IPS DF 6.9 (cell line): ENCODE results near the gene TSNAX.
"Not testable (repeated sequence)": the region's sequence is repeated elsewhere in the genome, so short reads cannot be mapped to it uniquely, and the experiment has no call there.

Experiments used
- DNase-seq: peaks from one replicate; pipeline ENCODE4 v3.0.0-alpha.2; 2013; ENCODE audit warnings: low read depth, low spot score
- H3K27ac ChIP-seq: one replicate; pipeline ENCODE4 v1.5.1; 2013; ENCODE audit warnings: low read length, control low read depth
- H3K27me3 ChIP-seq: 2 replicates; pipeline ENCODE4 v1.6.1; 2013; ENCODE audit warnings: mild to moderate bottlenecking, low read length; ENCODE audit not compliant: control insufficient read depth, insufficient read depth
- H3K36me3 ChIP-seq: 2 replicates; pipeline ENCODE4 v1.6.1; 2013; ENCODE audit warnings: low read length; ENCODE audit not compliant: control insufficient read depth, insufficient read depth
- H3K4me1 ChIP-seq: 2 replicates; pipeline ENCODE4 v1.6.1; 2013; ENCODE audit warnings: low read length; ENCODE audit not compliant: control insufficient read depth, insufficient read depth
- H3K4me3 ChIP-seq: 2 replicates; pipeline ENCODE4 v1.5.1; 2013; ENCODE audit warnings: mild to moderate bottlenecking, low read length
- H3K9me3 ChIP-seq: 2 replicates; pipeline ENCODE4 v1.6.1; 2013; ENCODE audit warnings: low read length, inconsistent platforms; ENCODE audit not compliant: control insufficient read depth, insufficient read depth
- WGBS: extraction: QIAGEN DNeasy Blood & Tissue Kit; methylation state at CpG from one replicate; pipeline ENCODE4 v1.1.7; 2013; ENCODE audit warnings: mixed read lengths, missing lambda C conversion rate; ENCODE audit not compliant: insufficient read length, insufficient coverage; 5-methylcytosine and 5-hydroxymethylcytosine counted together

TSNAX gene

DNA sequence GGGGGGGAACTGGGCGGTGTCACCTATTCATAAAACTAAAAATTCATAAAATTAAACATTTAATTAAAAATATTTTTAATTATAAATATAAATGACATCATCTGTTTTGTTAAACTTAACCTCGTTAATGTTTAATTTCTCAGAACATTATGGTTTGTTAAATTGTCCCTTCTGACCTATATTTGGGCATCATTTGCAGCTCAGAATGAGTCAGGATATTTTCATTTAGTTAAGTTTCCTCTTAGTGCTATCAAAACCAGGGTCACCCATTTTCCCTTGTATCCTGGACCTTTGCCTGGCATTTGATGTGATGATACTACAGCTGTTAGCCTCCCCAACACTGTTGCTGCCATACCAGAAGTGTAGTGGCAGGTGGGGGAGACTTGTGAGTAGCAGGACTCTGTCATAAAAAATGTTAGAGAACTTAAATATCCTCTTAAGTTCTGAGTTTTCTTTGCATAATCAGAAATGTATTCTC is 30.3 kb downstream of the TSNAX start:
- no peaks in the 10 kb centered on the region for H3K36me3 ChIP-seq
- H3K27ac ChIP-seq, result no peak overlapping the region
- WGBS, result 100% methylated on average over 1 of the region's 2 CpGs
- no peak for DNase-seq
- H3K4me3 ChIP-seq, result no peak overlapping the region
- no peaks in the 10 kb centered on the region for H3K27me3 ChIP-seq
- H3K9me3 ChIP-seq, result no peaks in the 10 kb centered on the region
- H3K4me1 ChIP-seq, result no peaks in the 10 kb centered on the region

DNA sequence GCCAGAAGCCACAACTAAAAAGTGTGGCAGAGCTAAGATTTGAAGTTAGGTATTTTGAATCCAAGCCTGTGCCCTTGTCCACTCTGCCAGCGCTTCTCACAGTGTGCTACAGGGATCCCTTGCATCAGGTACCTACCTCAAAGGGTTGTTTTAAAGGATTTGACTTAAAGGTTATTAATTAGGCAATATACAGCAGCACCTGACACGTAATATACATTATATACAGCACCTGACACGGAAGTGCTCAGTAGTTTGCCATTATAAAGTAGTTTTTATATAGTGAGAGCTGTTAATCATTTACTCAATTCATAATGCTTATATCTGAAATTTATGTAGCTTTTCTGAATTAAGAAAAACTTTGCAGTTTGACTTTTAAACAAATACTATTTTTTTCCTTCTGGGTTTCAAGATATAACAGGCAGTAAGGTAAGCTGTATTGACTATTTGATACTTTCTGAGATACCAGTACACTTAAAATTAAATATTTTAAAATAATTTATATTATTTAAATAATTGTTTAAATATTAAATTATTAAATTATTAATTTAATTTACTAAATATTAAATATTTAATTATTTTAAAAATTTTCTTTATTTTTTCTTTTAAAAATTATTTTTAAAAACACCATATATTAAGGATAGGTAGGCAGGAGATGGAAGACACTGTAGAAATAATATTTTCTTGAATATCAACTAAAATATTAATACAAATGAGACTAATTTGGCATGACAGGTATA is 33.3 kb downstream of the TSNAX start:
- no peaks in the 10 kb centered on the region for H3K9me3 ChIP-seq
- no peaks in the 10 kb centered on the region; the same call in 1 of the 2 replicates for H3K36me3 ChIP-seq
- no peaks in the 10 kb centered on the region for H3K4me1 ChIP-seq
- WGBS, result no CpG with 5 or more reads among the region's 3 CpGs
- no peak overlapping the region for H3K4me3 ChIP-seq
- no peak for DNase-seq
- H3K27me3 ChIP-seq, result no peaks in the 10 kb centered on the region
- no peak overlapping the region for H3K27ac ChIP-seq

- no peaks in the 10 kb centered on the region for H3K27me3 ChIP-seq
- H3K36me3 ChIP-seq, result no peaks in the 10 kb centered on the region; the same call in 1 of the 2 replicates
- DNase-seq, result no peak
- H3K9me3 ChIP-seq, result no peaks in the 10 kb centered on the region
- no peak overlapping the region for H3K4me3 ChIP-seq
- no peaks in the 10 kb centered on the region for H3K4me1 ChIP-seq
- H3K27ac ChIP-seq, result no peak overlapping the region
- 100% methylated on average over 2 of the region's 2 CpGs for WGBS
Measured at GRCh38 chr1:231563247-231563646, 34.8 kb downstream of the TSNAX start.

GRCh38 chr1:231564373-231564772 is 35.9 kb downstream of the TSNAX start:
- Histone ChIP-seq H3K4me3 (no peak overlapping the region), H3K27me3 (no peaks in the 10 kb centered on the region), H3K9me3 (no peaks in the 10 kb centered on the region), H3K4me1 (no peaks in the 10 kb centered on the region), H3K27ac (no peak overlapping the region), H3K36me3 (no peaks in the 10 kb centered on the region; the same call in 1 of the 2 replicates)
- DNase-seq, result no peak
- no CpG with 5 or more reads among the region's 4 CpGs for WGBS

- DNase-seq, result no peak
- no CpG with 5 or more reads among the region's 2 CpGs for WGBS
- Histone ChIP-seq H3K4me1 (no peaks in the 10 kb centered on the region), H3K9me3 (no peaks in the 10 kb centered on the region), H3K4me3 (no peak overlapping the region), H3K27ac (no peak overlapping the region), H3K36me3 (no peaks in the 10 kb centered on the region; the same call in 1 of the 2 replicates), H3K27me3 (no peaks in the 10 kb centered on the region)
Measured at GRCh38 chr1:231566496-231566895, 38.0 kb downstream of the TSNAX start.

GRCh38 chr1:231570262-231570661 is 41.8 kb downstream of the TSNAX start:
- not testable (repeated sequence) for H3K4me3 ChIP-seq, DNase-seq, H3K36me3 ChIP-seq, H3K9me3 ChIP-seq, H3K27me3 ChIP-seq, H3K4me1 ChIP-seq, H3K27ac ChIP-seq
- no CpG with 5 or more reads among the region's 3 CpGs for WGBS

DNA sequence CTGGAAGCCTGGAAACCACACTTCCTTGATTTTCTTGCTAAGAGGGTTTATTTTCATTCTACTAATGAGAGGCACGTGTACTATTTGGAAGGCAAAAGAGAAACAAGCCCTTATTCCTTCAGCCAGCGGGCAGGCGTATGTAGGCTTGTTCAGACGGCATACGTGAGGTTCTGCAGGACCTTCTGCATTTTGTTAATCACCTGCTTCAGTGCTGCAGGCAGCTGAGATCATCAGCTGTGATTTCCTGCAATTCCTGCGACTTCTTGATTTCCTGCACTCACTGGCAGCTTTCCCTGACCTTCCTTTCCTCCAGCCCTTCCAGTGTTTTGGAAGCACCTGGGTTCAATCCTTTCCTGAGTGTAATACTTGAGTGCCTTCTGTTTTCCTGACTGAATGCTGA is 43.4 kb downstream of the TSNAX start:
- no CpG with 5 or more reads among the region's 6 CpGs for WGBS
- H3K9me3 ChIP-seq, result no peaks in the 10 kb centered on the region
- no peak for DNase-seq
- H3K27ac ChIP-seq, result no peak overlapping the region
- no peak overlapping the region for H3K4me3 ChIP-seq
- H3K4me1 ChIP-seq, result no peaks in the 10 kb centered on the region
- no peaks in the 10 kb centered on the region for H3K27me3 ChIP-seq
- no peaks in the 10 kb centered on the region for H3K36me3 ChIP-seq

DNA sequence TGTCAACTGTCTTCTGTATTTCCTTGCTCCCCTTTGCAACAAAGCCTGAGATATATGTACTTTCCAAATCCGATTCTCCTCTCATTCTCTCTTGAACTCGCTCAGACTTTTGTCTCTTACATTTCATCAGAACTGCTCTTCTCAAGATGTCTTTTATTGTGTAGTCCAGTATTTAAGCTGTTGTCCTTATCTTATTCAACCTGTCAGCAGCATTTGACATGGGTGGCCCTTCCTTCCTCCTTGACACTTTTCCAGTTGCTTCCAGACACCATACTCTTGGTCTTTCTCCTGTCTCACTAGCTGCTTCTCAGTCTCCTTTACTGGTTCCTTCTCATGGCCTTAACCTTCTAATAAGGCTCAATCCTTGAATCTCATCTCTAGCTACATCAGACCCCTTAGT is 47.0 kb downstream of the TSNAX start:
- Histone ChIP-seq H3K4me3 (no peak overlapping the region), H3K9me3 (no peaks in the 10 kb centered on the region), H3K27ac (no peak overlapping the region), H3K36me3 (no peaks in the 10 kb centered on the region), H3K4me1 (no peaks in the 10 kb centered on the region), H3K27me3 (no peaks in the 10 kb centered on the region)
- no peak for DNase-seq
- WGBS, result no CpG with 5 or more reads among the region's 2 CpGs

DNA sequence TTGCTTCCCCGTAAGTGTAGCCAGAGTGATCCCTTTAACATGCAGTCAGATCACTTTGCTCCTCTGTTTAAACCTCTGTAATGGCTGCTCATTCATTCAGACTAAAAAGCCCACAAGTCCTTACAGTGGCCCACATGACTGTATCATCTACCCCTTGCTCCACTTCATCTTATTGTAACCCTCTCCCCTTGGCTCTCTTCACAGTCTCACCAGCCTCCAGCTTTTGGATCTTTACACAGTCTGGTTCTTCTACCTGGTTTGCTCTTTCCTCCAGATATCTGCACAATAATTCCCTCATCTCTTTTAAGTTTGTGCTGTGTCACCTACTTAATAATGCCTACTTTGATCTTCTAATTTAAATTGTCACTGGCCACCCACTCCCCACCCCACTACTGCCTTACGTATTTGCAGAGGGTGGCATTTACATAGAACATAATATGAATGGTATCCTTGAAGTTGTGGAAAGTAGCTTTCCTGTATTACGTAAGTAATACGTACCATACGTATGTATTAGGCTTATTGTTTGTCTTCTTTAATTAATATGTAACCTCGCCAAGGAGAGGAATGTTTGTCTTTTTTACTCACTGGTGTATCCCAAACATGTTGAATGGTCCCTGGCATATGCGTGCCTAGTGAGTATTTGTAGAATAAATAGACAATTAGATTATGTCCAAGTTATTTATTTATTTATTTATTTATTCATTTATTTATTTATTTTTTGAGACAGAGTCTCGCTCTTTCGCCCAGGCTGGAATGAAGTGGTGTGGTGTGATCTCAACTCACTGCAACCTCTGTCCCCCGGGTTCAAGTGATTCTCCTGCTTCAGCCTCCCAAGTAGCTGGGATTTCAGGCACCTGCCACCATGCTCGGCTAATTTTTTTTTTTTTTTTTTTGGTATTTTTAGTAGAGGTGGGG is 48.6 kb downstream of the TSNAX start:
- no peak for DNase-seq
- Histone ChIP-seq H3K9me3 (no peaks in the 10 kb centered on the region), H3K27me3 (no peaks in the 10 kb centered on the region), H3K4me1 (no peaks in the 10 kb centered on the region), H3K4me3 (no peak overlapping the region), H3K36me3 (no peaks in the 10 kb centered on the region), H3K27ac (no peak overlapping the region)
- WGBS, result no CpG with 5 or more reads among the region's 11 CpGs

DNA sequence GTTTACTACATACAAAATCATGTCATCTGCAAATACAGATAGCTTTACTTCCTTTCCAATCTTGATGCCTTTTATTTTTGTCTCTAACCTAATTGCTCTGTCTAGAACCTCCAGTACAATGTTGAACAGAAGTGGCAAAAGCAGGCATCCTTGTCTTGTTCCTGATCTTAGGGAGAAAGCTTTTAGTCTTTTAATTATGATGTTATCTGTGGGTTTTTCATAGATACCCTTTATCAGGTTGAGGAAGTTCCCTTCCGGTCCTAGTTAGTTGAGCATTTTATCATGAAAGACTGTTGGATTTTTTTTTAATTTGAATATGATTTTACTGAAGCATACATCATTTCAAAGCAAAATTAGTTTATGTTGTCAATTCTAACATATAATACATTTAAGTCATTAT is 52.4 kb downstream of the TSNAX start:
- Histone ChIP-seq H3K36me3 (no peaks in the 10 kb centered on the region), H3K4me3 (no peak overlapping the region), H3K27me3 (no peaks in the 10 kb centered on the region), H3K9me3 (no peaks in the 10 kb centered on the region), H3K27ac (no peak overlapping the region), H3K4me1 (no peaks in the 10 kb centered on the region)
- no peak for DNase-seq
- no CpG with 5 or more reads among the region's 1 CpG for WGBS
